HG03469 (cell line): ENCODE results near the gene GJB5.

ENCODE experiments used
- ATAC-seq: cut with Tn5 transposase; IDR thresholded peaks from one replicate; pipeline ENCODE4 v1.9.1; 2021; ENCODE audit warnings: mild to moderate bottlenecking, moderate library complexity, moderate number of reproducible peaks; ENCODE audit not compliant: unreplicated experiment

The GJB5 gene

DNA sequence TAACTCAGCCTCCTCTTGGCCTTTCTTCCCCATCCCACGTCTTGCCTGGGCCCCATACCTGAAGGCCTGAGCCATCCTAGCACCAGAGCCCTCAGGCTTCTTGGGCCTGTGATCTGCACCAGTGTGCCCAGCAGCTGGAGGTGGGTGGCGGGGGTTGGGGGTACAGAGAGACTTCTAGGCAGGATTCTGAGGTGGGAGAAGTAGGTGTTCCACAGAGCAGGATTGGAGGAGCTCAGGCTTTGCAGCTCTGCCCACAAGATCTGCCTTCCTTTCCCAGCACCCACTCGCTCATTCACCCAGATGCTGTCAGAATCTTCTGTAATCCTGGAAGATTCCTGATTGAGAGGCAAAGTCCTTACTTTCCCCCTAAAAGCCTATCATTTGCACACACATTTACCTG is 10.0 kb upstream of the GJB5 start:
- no peak for ATAC-seq

DNA sequence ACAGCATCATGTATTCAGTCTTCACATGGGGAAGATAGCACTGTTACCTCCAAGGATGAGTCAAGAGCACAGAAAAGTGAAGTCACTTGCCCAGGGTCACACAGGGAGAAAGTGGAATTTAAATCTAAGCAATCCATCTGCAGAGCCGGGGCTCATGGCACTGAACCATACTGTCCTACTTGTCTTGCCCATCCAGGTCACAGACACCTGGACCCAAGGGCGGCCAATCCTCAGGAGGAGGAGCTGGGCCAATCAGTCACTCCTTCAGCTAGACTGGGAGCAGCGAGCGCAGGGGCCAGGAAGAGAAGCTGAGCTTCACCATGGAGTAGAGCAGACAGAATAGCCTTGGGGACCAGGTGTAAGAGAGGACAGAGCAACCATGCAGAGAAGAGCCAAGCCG is 9.2 kb upstream of the GJB5 start:
- no peak for ATAC-seq

- no peak for ATAC-seq
Observed at GRCh38 chr1:34746101-34746500, 8.7 kb upstream of the GJB5 start.

DNA sequence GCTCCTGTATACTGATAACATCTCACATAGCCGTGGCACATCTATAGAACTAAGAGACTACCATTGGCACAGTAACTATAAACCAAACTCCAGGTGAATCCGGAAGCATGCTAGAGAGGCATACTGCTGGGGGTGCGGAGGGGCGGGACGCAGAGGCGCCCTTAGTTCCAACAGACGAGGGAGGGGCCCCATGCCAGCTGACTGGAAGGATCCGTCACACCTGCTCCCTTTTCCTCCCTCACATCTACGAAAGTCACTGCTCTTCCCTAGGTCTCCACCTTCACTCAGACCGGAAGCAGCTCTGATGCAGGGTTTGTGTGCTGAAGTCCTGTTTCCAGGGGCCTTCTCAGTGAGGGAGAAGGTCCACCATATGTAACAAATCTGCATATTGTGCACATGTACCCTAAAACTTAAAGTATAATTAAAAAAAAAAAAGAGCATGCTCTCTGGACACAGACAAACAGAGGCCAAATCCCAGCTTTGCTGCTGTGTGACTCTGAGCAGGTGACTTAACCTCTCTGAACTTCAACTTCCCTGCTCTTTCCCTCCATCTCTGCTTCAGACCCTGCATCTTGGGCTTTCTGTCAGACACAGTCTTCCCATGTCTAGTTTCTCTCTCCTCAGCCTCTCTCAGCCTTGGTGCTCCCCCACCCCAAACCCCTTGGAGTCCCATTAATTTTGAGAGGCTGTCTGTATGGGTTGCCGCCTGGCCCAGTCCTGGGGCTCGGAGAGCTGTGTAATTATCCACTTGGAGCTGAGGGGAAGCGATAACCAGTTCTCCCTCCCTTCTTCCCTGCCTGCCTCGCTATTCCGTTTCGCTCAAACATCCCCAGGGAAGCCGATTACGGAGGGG is 7.8 kb upstream of the GJB5 start:
- ATAC-seq = no peak

- ATAC-seq = no peak
Observed at GRCh38 chr1:34747638-34747941, 7.3 kb upstream of the GJB5 start.

DNA sequence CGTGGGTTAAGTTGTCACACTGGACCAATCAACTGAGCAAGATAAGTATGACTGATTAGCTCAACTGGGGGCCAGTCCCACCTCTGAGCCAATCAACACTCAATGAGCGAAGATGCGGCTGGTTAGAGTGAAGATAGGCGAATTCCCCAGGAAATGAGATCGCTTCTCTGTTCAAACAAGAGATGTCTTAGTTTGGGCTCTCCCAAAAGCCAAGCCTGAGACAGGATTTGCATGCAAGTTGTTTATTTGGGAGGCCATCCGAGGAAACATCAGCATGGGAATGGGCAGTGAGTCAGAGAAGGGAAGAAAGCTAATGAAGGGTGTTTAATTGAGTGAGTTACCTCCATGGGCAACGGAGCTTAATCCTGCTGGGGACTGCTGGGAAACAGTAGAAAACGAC is 4.9 kb upstream of the GJB5 start:
- no peak for ATAC-seq

DNA sequence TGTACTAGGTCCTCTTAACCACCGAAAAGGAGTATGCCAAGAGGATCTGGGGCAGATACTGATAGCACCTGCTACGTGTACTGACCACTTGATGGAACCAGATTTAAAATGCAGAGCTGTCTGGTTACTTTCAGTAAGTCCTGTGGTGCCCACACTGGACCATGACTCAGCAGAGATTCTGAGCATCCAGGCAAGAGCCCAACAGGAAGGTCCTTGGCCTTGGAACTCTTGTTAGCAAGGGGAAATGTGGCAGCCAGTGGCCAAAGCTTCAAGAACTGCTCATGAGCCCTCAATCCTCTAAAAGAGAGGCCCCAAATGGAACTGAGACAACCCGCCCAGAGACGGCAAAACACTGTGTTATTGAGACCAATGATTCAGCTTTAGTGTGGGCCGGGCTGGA is 4.2 kb upstream of the GJB5 start:
- no peak for ATAC-seq

DNA sequence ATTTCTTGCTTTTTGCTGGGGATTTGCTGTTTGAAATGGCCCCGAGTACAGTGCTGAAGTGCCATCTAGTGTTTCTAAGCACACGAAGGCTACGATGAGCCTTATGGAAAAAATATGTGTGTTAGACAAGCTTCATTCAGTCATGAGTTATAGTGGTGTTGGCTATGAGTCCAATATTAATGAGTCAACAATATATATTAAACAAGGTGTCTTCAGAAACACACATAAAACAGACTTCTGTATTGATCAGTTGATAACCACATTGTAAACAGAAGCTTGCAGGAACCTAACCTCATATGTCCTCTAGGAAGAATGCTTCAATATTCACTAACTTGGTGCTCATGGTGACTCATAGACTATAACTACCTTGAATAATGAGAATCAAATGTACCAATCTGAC is 1.7 kb upstream of the GJB5 start:
- no peak for ATAC-seq

DNA sequence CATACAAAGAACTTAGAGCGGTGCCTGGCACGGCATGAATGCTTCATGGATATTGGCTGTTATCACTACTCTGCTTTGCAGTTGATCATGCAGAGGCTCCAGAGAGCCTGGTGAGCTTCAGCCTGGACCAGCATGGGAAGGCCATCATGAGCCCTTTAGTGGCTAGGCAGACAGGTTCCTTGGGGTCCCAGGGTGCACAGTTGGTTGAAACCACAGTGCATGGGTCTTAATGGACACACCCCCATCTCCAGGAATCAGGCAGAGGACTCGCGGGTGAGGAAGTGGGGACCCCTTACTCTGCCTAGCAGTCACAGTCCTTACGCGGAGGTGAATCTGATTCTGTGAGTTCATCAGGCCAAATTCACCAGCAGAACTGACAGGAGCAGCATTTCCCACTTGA is 1.1 kb downstream of the GJB5 start:
- ATAC-seq = no peak

DNA sequence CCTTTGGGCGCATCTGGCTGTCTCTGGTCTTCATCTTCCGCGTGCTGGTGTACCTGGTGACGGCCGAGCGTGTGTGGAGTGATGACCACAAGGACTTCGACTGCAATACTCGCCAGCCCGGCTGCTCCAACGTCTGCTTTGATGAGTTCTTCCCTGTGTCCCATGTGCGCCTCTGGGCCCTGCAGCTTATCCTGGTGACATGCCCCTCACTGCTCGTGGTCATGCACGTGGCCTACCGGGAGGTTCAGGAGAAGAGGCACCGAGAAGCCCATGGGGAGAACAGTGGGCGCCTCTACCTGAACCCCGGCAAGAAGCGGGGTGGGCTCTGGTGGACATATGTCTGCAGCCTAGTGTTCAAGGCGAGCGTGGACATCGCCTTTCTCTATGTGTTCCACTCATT is 2.5 kb downstream of the GJB5 start:
- no peak for ATAC-seq

DNA sequence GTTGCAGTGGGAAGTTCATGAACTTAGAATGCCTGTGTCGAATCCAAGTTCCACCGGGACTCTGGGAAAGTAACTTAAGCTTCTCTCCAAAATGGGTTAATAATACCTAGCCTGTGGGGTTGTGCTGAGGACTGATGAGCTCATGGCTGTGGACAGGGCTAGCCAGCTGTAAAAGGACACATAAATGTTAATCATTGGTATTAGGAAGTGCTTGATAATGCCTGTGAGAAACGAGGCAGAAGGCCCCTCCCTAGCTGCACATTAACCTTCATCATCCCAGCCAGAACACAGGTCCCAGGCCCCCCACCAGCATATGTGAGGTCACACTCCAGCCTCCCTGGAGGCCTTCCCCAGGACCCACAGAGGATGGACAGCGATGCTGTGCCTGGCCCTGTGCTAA is 3.9 kb downstream of the GJB5 start:
- no peak for ATAC-seq

GRCh38 chr1:34759503-34760357 is 4.9 kb downstream of the GJB5 start, which contains the start of gene GJB4:
GJB4 (plus strand) TSS chr1:34759740; CDS start chr1:34761255, 1,515 bp downstream.
- ATAC-seq = no peak

DNA sequence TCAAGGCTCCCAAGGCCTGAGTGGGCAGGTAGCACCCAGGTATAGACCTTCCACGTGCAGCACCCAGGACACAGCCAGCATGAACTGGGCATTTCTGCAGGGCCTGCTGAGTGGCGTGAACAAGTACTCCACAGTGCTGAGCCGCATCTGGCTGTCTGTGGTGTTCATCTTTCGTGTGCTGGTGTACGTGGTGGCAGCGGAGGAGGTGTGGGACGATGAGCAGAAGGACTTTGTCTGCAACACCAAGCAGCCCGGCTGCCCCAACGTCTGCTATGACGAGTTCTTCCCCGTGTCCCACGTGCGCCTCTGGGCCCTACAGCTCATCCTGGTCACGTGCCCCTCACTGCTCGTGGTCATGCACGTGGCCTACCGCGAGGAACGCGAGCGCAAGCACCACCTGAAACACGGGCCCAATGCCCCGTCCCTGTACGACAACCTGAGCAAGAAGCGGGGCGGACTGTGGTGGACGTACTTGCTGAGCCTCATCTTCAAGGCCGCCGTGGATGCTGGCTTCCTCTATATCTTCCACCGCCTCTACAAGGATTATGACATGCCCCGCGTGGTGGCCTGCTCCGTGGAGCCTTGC is 6.4 kb downstream of the GJB5 start:
- no peak for ATAC-seq

GRCh38 chr1:34761776-34762307 is 7.0 kb downstream of the GJB5 start:
- no peak for ATAC-seq

GRCh38 chr1:34762474-34763141 is 7.8 kb downstream of the GJB5 start:
- no peak for ATAC-seq

DNA sequence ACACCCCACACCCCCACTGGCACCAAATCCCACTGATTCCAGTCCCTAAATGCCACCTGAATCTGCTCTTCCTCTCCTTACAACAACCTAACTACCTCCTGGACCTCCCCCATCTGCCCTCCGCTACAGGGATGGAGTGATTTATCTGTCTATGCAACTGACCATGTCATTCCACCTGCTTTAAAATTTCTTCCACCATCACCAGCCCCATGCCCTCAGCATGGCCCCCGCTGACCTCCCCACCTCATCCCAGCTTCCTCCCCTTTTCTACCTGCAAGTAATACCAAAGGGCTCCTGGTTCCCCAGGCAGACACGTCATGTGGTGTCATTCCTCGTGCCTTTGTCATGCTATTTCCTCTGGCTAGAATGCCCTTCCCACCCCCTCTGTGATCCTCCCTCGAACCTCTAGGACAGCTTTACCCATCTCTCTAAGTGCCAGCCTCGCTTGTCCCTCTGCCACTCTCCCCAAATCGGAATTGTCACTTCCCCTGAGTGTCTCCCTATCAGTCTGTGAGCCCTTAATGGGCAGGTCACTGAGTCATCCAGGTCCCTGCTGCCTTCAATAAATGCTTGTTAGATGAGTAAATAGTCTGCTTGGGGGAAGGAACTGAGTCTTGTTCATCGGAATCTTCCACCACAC is 8.4 kb downstream of the GJB5 start:
- no peak for ATAC-seq

DNA sequence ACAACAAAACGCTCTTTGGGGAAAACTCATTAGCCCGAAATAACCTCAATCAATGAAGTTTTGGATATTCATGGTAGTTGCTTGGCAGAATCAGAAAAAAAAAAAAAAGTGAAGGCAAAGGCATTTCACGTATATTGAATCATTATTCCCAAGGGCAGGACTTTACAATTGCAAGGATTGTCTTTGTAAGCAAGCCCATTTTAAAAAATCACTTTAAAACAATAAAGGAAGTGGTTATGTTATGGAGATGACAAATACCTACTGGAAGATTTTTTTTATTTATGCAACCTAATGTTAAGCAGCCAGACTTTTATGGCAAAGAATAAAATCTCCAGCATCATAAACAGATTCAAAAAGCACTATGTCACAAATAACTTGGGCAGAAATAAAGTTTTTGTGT is 14.0 kb downstream of the GJB5 start:
- no peak for ATAC-seq

GRCh38 chr1:34770891-34771504 is 16.2 kb downstream of the GJB5 start:
- ATAC-seq = no peak

GRCh38 chr1:34771573-34772371 is 16.9 kb downstream of the GJB5 start:
- ATAC-seq = no peak
